Right lobe of liver (tissue), 6 donors: Measurements from ENCODE around the gene SLC46A2. TPM values are rescaled to one million over a fixed set of nuclear protein-coding genes. Genes with fewer than 3 reads are reported as not detected.

Source experiments
- ATAC-seq, 4 donors: fragments of 200-7000 bp; cut with Tn5 transposase; one replicate each; pipeline ENCODE4 v1.9.1; 2020; ENCODE audit warnings: mild to moderate bottlenecking in 4 of 4, moderate library complexity in 4 of 4
- DNase-seq, 3 donors: peaks; one replicate each; pipeline ENCODE4 v3.0.0-alpha.2; 2020
- H3K27ac ChIP-seq, 3 donors: fragments of 200-600 bp; one replicate each; pipeline ENCODE4 v1.8.0; 2022
- H3K27me3 ChIP-seq, 2 donors: fragments of 200-600 bp; one replicate each; pipeline ENCODE4 v1.8.0; 2022
- H3K36me3 ChIP-seq, 4 donors: fragments of 200-600 bp; sonication (generic) in 1 of 4; one replicate each; pipeline versions ENCODE4 v1.5.1 to v1.8.0; 2017 to 2022; ENCODE audit warnings: control low read depth in 1 of 4
- H3K4me1 ChIP-seq, 4 donors: fragments of 200-600 bp; sonication (generic) in 1 of 4; one replicate each; pipeline versions ENCODE4 v1.5.1 to v1.8.0; 2017 to 2022; ENCODE audit warnings: control low read depth in 1 of 4
- H3K4me3 ChIP-seq, 3 donors: fragments of 200-600 bp; one replicate each; pipeline ENCODE4 v1.8.0; 2022
- H3K9me3 ChIP-seq, 4 donors: fragments of 200-600 bp; sonication (generic) in 1 of 4; one replicate each; pipeline versions ENCODE4 v1.5.1 to v1.8.0; 2017 to 2022; ENCODE audit warnings: control low read depth in 1 of 4
- POLR2A ChIP-seq: fragments of 450-650 bp; IDR thresholded peaks from one replicate; pipeline ENCODE4 v1.6.1; 2017; ENCODE audit warnings: antibody characterized with exemption, mild to moderate bottlenecking
- WGBS: methylation state at CpG from one replicate; pipeline ENCODE4 v1.1.6; 2018; ENCODE audit warnings: low coverage, low lambda C conversion rate; ENCODE audit not compliant: insufficient coverage; ENCODE audit errors: missing lambda C conversion rate; 5-methylcytosine and 5-hydroxymethylcytosine counted together
- intact Hi-C, 2 donors: fragments of 100-400 bp; cut with DNase I; formaldehyde crosslinking; loops; one replicate each; pipeline versions ENCODE4 v1.11.2 to v1.14.1; 2022
- total RNA-seq, 6 experiments: library from RNA; depleted of rRNA in 2 of 6; stranded (reverse); fragments of >200 nt in 2 of 6; fragmentation: NEBNext Ultra II Directional in 3 of 6; extraction: Animal tissue kit (Norgen Biotek cat#: 25700) in 3 of 6; gene quantifications; one replicate each; pipeline versions ENCODE4 v1.1.0 to v1.2.4, GENCODE V29; 2016 to 2023
- TF ChIP-seq, protein P1 (sequence below), 4 donors: fragments of 200-600 bp in 3 of 4; fragments of 450-650 bp in 1 of 4; IDR thresholded peaks; one replicate each; pipeline versions ENCODE4 v1.5.1 to v1.8.0; 2016 to 2022; ENCODE audit warnings: antibody characterized with exemption in 4 of 4, mild to moderate bottlenecking in 2 of 4
- donor health status: DM: no; HTN: yes; CAD: no.
- donor health status: DM: no; HTN: no; CAD: no.
- donor health status: DM: no; HTN: no; CAD: no.
- donor health status: DM: no; HTN: yes; CAD: no.
- donor health status: DM: no; HTN: yes; CAD: no.

The SLC46A2 gene
- total RNA-seq, 6 experiments from 2014 or later, result 0.18 to 0.50 (median 0.25) TPM; not detected in 3

DNA sequence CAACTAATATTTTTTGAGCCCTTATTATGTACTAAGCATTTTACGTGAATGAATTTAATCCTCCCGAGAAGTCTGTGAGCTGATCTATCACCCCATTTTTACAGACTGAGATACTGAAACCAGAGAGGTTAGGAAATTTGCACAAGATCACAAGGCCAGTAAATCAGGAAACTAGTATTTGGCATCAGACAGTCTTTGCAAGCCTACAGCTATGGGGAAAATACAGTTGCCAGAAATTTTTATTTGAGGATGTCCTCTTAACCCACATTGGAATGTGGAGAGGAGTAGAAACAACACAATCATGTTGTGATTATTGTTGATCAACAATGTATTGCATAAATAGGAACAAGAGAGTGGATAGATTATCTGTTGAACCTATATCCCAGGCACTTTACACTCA, 2.3 kb upstream of the SLC46A2 start:
- no peak overlapping the region for H3K27ac ChIP-seq

DNA sequence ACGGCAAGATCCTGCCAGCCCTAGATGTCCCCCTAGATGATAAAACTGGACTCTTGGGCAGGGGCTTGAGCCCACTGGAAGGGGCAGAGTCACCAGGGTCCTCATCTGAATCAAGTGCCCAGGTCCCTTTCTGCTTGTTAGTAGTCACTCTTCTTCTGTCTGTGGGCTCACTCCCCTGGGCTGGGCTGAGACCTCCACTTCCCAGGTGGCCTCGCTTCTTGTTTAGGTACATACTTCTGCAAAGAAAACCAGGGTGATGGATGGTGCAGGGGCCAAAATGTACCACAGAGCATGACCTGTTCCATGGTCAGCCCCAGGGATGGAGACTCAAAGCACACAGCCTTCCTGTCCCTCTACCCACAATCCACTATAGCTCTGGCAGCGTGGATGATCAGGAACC, 845 bp upstream of the SLC46A2 start:
- no peak for TF ChIP-seq POLR2A
- TF ChIP-seq, protein P1, sequence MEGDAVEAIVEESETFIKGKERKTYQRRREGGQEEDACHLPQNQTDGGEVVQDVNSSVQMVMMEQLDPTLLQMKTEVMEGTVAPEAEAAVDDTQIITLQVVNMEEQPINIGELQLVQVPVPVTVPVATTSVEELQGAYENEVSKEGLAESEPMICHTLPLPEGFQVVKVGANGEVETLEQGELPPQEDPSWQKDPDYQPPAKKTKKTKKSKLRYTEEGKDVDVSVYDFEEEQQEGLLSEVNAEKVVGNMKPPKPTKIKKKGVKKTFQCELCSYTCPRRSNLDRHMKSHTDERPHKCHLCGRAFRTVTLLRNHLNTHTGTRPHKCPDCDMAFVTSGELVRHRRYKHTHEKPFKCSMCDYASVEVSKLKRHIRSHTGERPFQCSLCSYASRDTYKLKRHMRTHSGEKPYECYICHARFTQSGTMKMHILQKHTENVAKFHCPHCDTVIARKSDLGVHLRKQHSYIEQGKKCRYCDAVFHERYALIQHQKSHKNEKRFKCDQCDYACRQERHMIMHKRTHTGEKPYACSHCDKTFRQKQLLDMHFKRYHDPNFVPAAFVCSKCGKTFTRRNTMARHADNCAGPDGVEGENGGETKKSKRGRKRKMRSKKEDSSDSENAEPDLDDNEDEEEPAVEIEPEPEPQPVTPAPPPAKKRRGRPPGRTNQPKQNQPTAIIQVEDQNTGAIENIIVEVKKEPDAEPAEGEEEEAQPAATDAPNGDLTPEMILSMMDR (IDR thresholded peaks at IDR 0.05), result no peak
- intact Hi-C loops, result no loop called here
- 100% methylated on average over 2 of the region's 3 CpGs for WGBS
- Histone ChIP-seq H3K27ac (no peak overlapping the region), H3K27me3 (no peaks in the 10 kb centered on the region), H3K4me3 (no peak overlapping the region), H3K4me1 (peaks cover 0 to 10% (median 0%) of the 10 kb centered on the region in 4 donors), H3K36me3 (no peaks in the 10 kb centered on the region), H3K9me3 (no peaks in the 10 kb centered on the region)
- ATAC-seq (no peak), DNase-seq (no peak)

More for the DNA sequence above, 2.3 kb upstream of the SLC46A2 start:
- DNase-seq (no peak), ATAC-seq (no peak)
- WGBS, result 70% methylated on average over 2 of the region's 2 CpGs
- Histone ChIP-seq H3K4me3 (no peak overlapping the region), H3K36me3 (no peaks in the 10 kb centered on the region), H3K4me1 (peaks cover 0 to 10% (median 0%) of the 10 kb centered on the region in 4 donors), H3K9me3 (no peaks in the 10 kb centered on the region), H3K27me3 (no peaks in the 10 kb centered on the region)
- TF ChIP-seq, protein P1 (IDR thresholded peaks at IDR 0.05), result no peak
- TF ChIP-seq POLR2A, result no peak
- intact Hi-C loops, result no loop called here

DNA sequence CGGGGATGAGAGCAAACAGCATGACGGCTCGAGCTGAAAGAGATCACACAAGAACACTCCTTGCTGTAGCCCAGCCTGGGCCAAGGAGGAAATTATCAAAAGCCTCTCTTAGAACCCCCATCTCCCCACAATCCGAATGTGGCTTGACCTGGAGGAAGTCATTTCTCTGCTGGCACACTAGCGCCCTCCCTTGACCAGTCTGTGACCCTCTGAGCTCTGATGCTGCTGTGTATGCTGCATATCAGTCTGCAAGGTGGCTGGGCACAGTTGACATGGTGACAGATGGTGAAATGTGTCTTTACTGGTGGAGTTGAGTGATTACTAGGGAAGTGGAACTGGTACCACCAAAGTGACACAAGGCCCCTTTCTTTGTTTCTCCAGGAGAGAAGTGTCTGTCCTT, 3.3 kb downstream of the SLC46A2 start:
- Histone ChIP-seq H3K9me3 (no peaks in the 10 kb centered on the region), H3K36me3 (no peaks in the 10 kb centered on the region), H3K4me3 (no peak overlapping the region), H3K4me1 (peaks cover 0 to 10% (median 0%) of the 10 kb centered on the region in 4 donors), H3K27ac (no peak overlapping the region), H3K27me3 (no peaks in the 10 kb centered on the region)
- DNase-seq (no peak), ATAC-seq (no peak)
- intact Hi-C loops, result no loop called here
- TF ChIP-seq POLR2A, result no peak
- TF ChIP-seq, protein P1 (IDR thresholded peaks at IDR 0.05), result no peak
- 52% methylated on average over 5 of the region's 5 CpGs for WGBS

DNA sequence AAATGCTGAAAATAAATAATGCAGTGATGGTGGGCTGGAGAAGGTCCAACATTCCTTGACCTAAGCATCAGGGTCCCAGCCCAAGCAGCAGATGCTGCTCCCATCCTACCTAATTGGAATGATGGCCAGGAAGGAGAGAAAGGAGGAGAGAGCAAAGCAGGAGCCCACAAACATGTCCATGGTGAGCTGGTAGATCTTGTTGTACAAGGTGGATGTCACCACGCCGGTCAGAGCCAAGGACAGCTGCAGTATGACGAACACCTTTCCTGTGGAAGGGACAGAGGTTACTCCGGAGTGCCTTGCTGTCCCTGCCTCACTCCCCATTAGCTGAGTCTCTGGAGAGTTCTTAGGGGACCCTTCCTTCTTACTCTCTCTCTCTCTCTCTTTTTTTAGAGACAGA, 4.3 kb downstream of the SLC46A2 start:
- 73% methylated on average over 2 of the region's 4 CpGs for WGBS
- no peaks in the 10 kb centered on the region for H3K9me3 ChIP-seq
- no peak for TF ChIP-seq POLR2A
- TF ChIP-seq, protein P1 (IDR thresholded peaks at IDR 0.05), result no peak
- peaks cover 0 to 10% (median 0%) of the 10 kb centered on the region in 4 donors for H3K4me1 ChIP-seq
- no peak for ATAC-seq
- no peak overlapping the region for H3K27ac ChIP-seq
- no peaks in the 10 kb centered on the region for H3K36me3 ChIP-seq
- intact Hi-C loops, result no loop called here
- H3K4me3 ChIP-seq, result no peak overlapping the region
- no peaks in the 10 kb centered on the region for H3K27me3 ChIP-seq
- no peak for DNase-seq

DNA sequence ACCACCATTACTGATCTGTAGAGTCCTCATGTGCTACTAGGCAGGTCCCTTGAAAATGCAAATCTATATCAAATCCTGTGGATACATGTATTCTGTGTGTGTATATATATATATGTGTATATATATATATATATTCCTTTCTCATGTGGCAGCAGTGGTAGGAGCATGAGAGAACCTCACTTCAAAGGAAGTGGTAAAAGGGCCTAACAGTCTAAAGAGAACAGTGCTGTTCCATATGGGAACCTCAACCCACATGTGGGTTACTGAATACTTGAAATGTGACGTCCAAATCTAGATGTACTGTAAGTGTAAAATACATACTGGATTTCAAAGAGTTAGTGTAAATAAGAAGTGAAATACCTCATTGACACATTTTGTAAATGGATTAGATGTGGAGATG, 5.4 kb downstream of the SLC46A2 start:
- no peaks in the 10 kb centered on the region for H3K27me3 ChIP-seq
- H3K36me3 ChIP-seq, result no peaks in the 10 kb centered on the region
- WGBS, result 47% methylated on average over 1 of the region's 1 CpG
- peaks cover 0 to 3% (median 0%) of the 10 kb centered on the region in 4 donors for H3K4me1 ChIP-seq
- H3K27ac ChIP-seq, result no peak overlapping the region
- H3K4me3 ChIP-seq, result no peak overlapping the region
- TF ChIP-seq POLR2A, result no peak
- TF ChIP-seq, protein P1 (IDR thresholded peaks at IDR 0.05), result no peak
- intact Hi-C loops, result no loop called here
- no peak for ATAC-seq
- no peaks in the 10 kb centered on the region for H3K9me3 ChIP-seq
- no peak for DNase-seq
